GM19239 (cell line): ENCODE data around the gene EIF1B.

Experiments used
- DNase-seq: peaks from one replicate; pipeline ENCODE4 v3.0.0; 2011; ENCODE audit warnings: low spot score; ENCODE audit not compliant: insufficient read length
- FAIRE-seq: peaks from 2 replicates; lab custom pipeline; 2011; peaks lifted over from hg19 to GRCh38; lab: Jason Lieb, UNC

Gene EIF1B

GRCh38 chr3:40337136-40338108 lies 27.9 kb downstream of the EIF1B start:
- FAIRE-seq (peak; percentile 11), DNase-seq (no peak)

GRCh38 chr3:40339871-40340270 lies 30.4 kb downstream of the EIF1B start:
- no peak for FAIRE-seq
- no peak for DNase-seq

GRCh38 chr3:40340541-40341170 lies 31.1 kb downstream of the EIF1B start:
- FAIRE-seq = no peak
- no peak for DNase-seq

GRCh38 chr3:40341671-40342070 lies 32.2 kb downstream of the EIF1B start:
- DNase-seq = no peak
- no peak for FAIRE-seq

- no peak for FAIRE-seq
Measured at GRCh38 chr3:40350529-40350928, 41.0 kb downstream of the EIF1B start.

GRCh38 chr3:40355410-40355809 lies 45.9 kb downstream of the EIF1B start:
- no peak for DNase-seq
- FAIRE-seq = no peak

More at GRCh38 chr3:40350529-40350928, 41.0 kb downstream of the EIF1B start:
- no peak for DNase-seq

GRCh38 chr3:40358454-40358853 lies 48.9 kb downstream of the EIF1B start:
- FAIRE-seq (no peak), DNase-seq (no peak)
